GM12878 (cell line): ENCODE results near the gene SUGCT. TPM values are rescaled to one million over a fixed set of nuclear protein-coding genes. Genes with fewer than 3 reads are reported as not detected.

Experiments
- ATAC-seq: fragments of 200-7000 bp; cut with Tn5 transposase; 3 replicates; pipeline ENCODE4 v1.9.1; 2020; ENCODE audit warnings: mild to moderate bottlenecking, moderate library complexity
- BruUV-seq: library from RNA; stranded (reverse); fragments of 400-500 nt; replicated peaks from 2 replicates; lab custom pipeline; 2021; lab: Mats Ljungman, UMichigan
- CTCF ChIA-PET: fragments of 300-600 bp; sonication (Branson Sonifier 250); formaldehyde crosslinking; extraction: SDS; loops from one replicate; lab custom pipeline; 2021; ENCODE audit warnings: inconsistent platforms; lab: Yijun Ruan, JAX
- POLR2A ChIA-PET: fragments of 350-600 bp; formaldehyde crosslinking; extraction: SDS; loops from one replicate; lab custom pipeline; 2021; ENCODE audit warnings: inconsistent platforms; lab: Charles Lee
- RAD21 ChIA-PET: fragments of 300-600 bp; sonication (Branson Sonifier 250); formaldehyde crosslinking; loops from one replicate; lab custom pipeline; 2023; ENCODE audit warnings: antibody characterized with exemption; ENCODE audit not compliant: unreplicated experiment; lab: Charles Lee
- SMC1A ChIA-PET: fragments of 300-600 bp; sonication (Branson Sonifier 250); formaldehyde crosslinking; loops from one replicate; lab custom pipeline; 2023; ENCODE audit not compliant: unreplicated experiment, uncharacterized antibody; lab: Charles Lee
- DNase-seq: peaks from one replicate; pipeline ENCODE4 v3.0.0-alpha.2; 2011; ENCODE audit warnings: low read depth, low spot score
- FAIRE-seq: peaks from 3 replicates; lab custom pipeline; 2011; peaks lifted over from hg19 to GRCh38; lab: Jason Lieb, UNC
- H2AFZ ChIP-seq: 2 replicates; pipeline ENCODE4 v1.6.0; 2011; ENCODE audit warnings: low read depth, low read length, control low read depth; ENCODE audit not compliant: control insufficient read depth
- H3K27ac ChIP-seq: 2 replicates; pipeline ENCODE4 v1.5.1; 2011; ENCODE audit warnings: control low read depth; ENCODE audit not compliant: control insufficient read depth, insufficient read depth
- H3K27me3 ChIP-seq, 2 experiments: replicated peaks in 1 of 2; 2 replicates each; pipeline versions ENCODE4 v1.6.0 to v1.6.1; 2011; ENCODE audit warnings: low read length in 1 of 2; ENCODE audit not compliant: control insufficient read depth in 2 of 2, insufficient read depth in 2 of 2
- H3K36me3 ChIP-seq, 2 experiments: 2 replicates each; pipeline ENCODE4 v1.5.1; 2011; ENCODE audit warnings: low read length in 1 of 2; ENCODE audit not compliant: control insufficient read depth in 2 of 2, insufficient read depth in 2 of 2
- H3K4me1 ChIP-seq: 2 replicates; pipeline ENCODE4 v1.6.1; 2011; ENCODE audit warnings: mild to moderate bottlenecking, low read length, moderate library complexity, mixed read lengths; ENCODE audit not compliant: control insufficient read depth, insufficient read depth
- H3K4me2 ChIP-seq: 2 replicates; pipeline ENCODE4 v1.6.0; 2011; ENCODE audit warnings: control low read depth; ENCODE audit not compliant: control insufficient read depth, insufficient read depth
- H3K4me3 ChIP-seq: fragments of 200-600 bp; sonication (generic); 2 replicates; pipeline ENCODE4 v1.5.1; 2016
- H3K79me2 ChIP-seq: 2 replicates; pipeline ENCODE4 v1.6.0; 2011; ENCODE audit warnings: low read length; ENCODE audit not compliant: control insufficient read depth, insufficient read depth
- H3K9ac ChIP-seq: 2 replicates; pipeline ENCODE4 v1.8.0; 2011; ENCODE audit warnings: low read length, control low read depth, mixed read lengths; ENCODE audit not compliant: control insufficient read depth, insufficient read depth
- H3K9me3 ChIP-seq: replicated peaks from 3 replicates; pipeline ENCODE4 v1.5.1; 2011; ENCODE audit warnings: mild to moderate bottlenecking, low read length; ENCODE audit not compliant: control insufficient read depth, insufficient read depth
- H4K20me1 ChIP-seq: 2 replicates; pipeline ENCODE4 v1.6.0; 2011; ENCODE audit not compliant: control insufficient read depth, insufficient read depth
- MEF2B ChIP-seq: fragments of 450-650 bp; IDR thresholded peaks from 2 replicates; pipeline ENCODE4 v1.6.1; 2018; ENCODE audit warnings: mild to moderate bottlenecking, moderate library complexity; ENCODE audit not compliant: partially characterized antibody, poor library complexity, severe bottlenecking
- MTA2 ChIP-seq: fragments of 450-650 bp; IDR thresholded peaks from 2 replicates; pipeline ENCODE4 v1.6.1; 2016; ENCODE audit warnings: low read depth, mild to moderate bottlenecking, moderate library complexity
- POLR2AphosphoS2 ChIP-seq: IDR thresholded peaks from 2 replicates; pipeline ENCODE4 v1.6.1; 2011; ENCODE audit warnings: low read depth, mild to moderate bottlenecking, low read length, improper control_type of control experiment, moderate library complexity
- RB1 ChIP-seq: fragments of 450-650 bp; formaldehyde crosslinking; IDR thresholded peaks from 2 replicates; pipeline ENCODE4 v1.6.1; 2017; ENCODE audit warnings: mild to moderate bottlenecking, borderline replicate concordance
- RCOR1 ChIP-seq: conservative IDR thresholded peaks from 2 replicates; pipeline ENCODE4 v1.6.1; 2012; ENCODE audit warnings: low read depth, low read length, improper control_type of control experiment
- ZBTB11 ChIP-seq: fragments of 450-650 bp; formaldehyde crosslinking; IDR thresholded peaks from 2 replicates; pipeline ENCODE4 v1.5.0; 2022; ENCODE audit warnings: mild to moderate bottlenecking, missing genetic modification characterization
- ZBTB33 ChIP-seq: fragments of 450-650 bp; IDR thresholded peaks from 2 replicates; pipeline ENCODE4 v1.6.1; 2017; ENCODE audit warnings: mild to moderate bottlenecking
- ZNF687 ChIP-seq: fragments of 450-650 bp; IDR thresholded peaks from 2 replicates; pipeline ENCODE4 v1.6.1; 2017; ENCODE audit warnings: mild to moderate bottlenecking, moderate library complexity
- WGBS: methylation state at CpG from one replicate; pipeline ENCODE4 v1.1.6; 2016; ENCODE audit warnings: low lambda C conversion rate; ENCODE audit not compliant: insufficient replicate concordance, insufficient coverage; ENCODE audit errors: missing lambda C conversion rate; 5-methylcytosine and 5-hydroxymethylcytosine counted together
- in situ Hi-C: fragments of 300-500 bp; cut with MboI; formaldehyde crosslinking; loops from 9 replicates; pipeline ENCODE4 v1.14.3; 2018; ENCODE audit warnings: mixed read lengths
- intact Hi-C: fragments of 100-400 bp; cut with micrococcal nuclease; formaldehyde crosslinking; loops from one replicate; pipeline ENCODE4 v1.14.2; 2022; ENCODE audit not compliant: unreplicated experiment
- polyA plus RNA-seq, 11 experiments: library from polyadenylated mRNA; depleted of rRNA in 4 of 11; unstranded in 6 of 11; stranded (reverse) in 5 of 11; fragments of >200 nt; fragmentation: Nextera tagmentation in 4 of 11; fragmentation: Illumina TruSeq in 1 of 11; extraction: Ambion mirVana in 4 of 11; extraction: Trizol in 1 of 11; gene quantifications; 1 replicate in 1 of 11; 2 replicates in 10 of 11; pipeline versions ENCODE4 v1.2.1 to v1.2.3, GENCODE V29; 2011 to 2016; ENCODE audit warnings: inconsistent platforms in 2 of 11, missing spikeins in 2 of 11, low read depth in 1 of 11
- total RNA-seq, 4 experiments: library from RNA; depleted of rRNA in 3 of 4; stranded (reverse); fragments of >200 nt in 3 of 4; fragmentation: Illumina TruSeq in 1 of 4; extraction: Trizol in 1 of 4; gene quantifications; 2 replicates each; pipeline versions ENCODE4 v1.2.1 to v1.2.3, GENCODE V29; 2013 to 2021
- TF ChIP-seq, protein P1 (sequence below), 3 experiments: IDR thresholded peaks in 2 of 3; conservative IDR thresholded peaks in 1 of 3; 2 replicates each; pipeline ENCODE4 v1.5.1; 2011; ENCODE audit warnings: low read depth in 3 of 3, low read length in 3 of 3, mild to moderate bottlenecking in 3 of 3, control low read depth in 2 of 3, moderate library complexity in 2 of 3, inconsistent platforms in 1 of 3, mixed read lengths in 1 of 3; ENCODE audit not compliant: control insufficient read depth in 2 of 3, insufficient read depth in 1 of 3; ENCODE audit errors: extremely low read depth in 1 of 3

The SUGCT gene
- total and polyA plus RNA-seq, 10 of the 15 experiments (the other 5 are each of a cell fraction or from before 2014, with no cell fraction given), result 0.08 to 1.2 (median 0.67) TPM; not detected in 1

- in situ Hi-C loops, result no loop called here
- ChIA-PET CTCF (no interaction called here), RAD21 (no interaction called here), POLR2A (interaction anchor here (0.7 kb wide), 1 partner anchor 1003 kb away, joined by 3 read pairs; no protein-coding TSS in a partner anchor), SMC1A (no interaction called here)
- no TSS peak for BruUV-seq
- no peak for DNase-seq
- no peaks in the 10 kb centered on the region for H4K20me1 ChIP-seq
- no peak overlapping the region for H3K27ac ChIP-seq
- H3K36me3 ChIP-seq, result no peaks in the 10 kb centered on the region
- H2AFZ ChIP-seq, result no peak overlapping the region
- no peak overlapping the region for H3K4me3 ChIP-seq
- ATAC-seq, result no peak
- TF ChIP-seq ZBTB11 (CRISPR knock-in tag) (no peak), RCOR1 (no peak), ZBTB33 (no peak), ZNF687 (no peak), MEF2B (no peak), POLR2AphosphoS2 (no peak), RB1 (no peak), MTA2 (no peak)
- TF ChIP-seq, protein P1, sequence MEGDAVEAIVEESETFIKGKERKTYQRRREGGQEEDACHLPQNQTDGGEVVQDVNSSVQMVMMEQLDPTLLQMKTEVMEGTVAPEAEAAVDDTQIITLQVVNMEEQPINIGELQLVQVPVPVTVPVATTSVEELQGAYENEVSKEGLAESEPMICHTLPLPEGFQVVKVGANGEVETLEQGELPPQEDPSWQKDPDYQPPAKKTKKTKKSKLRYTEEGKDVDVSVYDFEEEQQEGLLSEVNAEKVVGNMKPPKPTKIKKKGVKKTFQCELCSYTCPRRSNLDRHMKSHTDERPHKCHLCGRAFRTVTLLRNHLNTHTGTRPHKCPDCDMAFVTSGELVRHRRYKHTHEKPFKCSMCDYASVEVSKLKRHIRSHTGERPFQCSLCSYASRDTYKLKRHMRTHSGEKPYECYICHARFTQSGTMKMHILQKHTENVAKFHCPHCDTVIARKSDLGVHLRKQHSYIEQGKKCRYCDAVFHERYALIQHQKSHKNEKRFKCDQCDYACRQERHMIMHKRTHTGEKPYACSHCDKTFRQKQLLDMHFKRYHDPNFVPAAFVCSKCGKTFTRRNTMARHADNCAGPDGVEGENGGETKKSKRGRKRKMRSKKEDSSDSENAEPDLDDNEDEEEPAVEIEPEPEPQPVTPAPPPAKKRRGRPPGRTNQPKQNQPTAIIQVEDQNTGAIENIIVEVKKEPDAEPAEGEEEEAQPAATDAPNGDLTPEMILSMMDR (IDR thresholded peaks at IDR 0.05 in 2 of 3, conservative IDR thresholded peaks at IDR 0.05 in 1 of 3; ENCODE audit: control insufficient read depth in 2 of 3, extremely low read depth in 1 of 3, insufficient read depth in 1 of 3, low read depth in 3 of 3, low read length in 3 of 3), result no peak
- intact Hi-C loops, result no loop called here
- WGBS, result 7% methylated on average over 2 of the region's 2 CpGs
- no peak for FAIRE-seq
- H3K4me1 ChIP-seq, result no peaks in the 10 kb centered on the region
- H3K79me2 ChIP-seq, result no peaks in the 10 kb centered on the region
- H3K9ac ChIP-seq, result no peak overlapping the region
- H3K4me2 ChIP-seq, result no peak overlapping the region
- no peaks in the 10 kb centered on the region for H3K27me3 ChIP-seq
- H3K9me3 ChIP-seq, result no peaks in the 10 kb centered on the region
Observed at GRCh38 chr7:40747856-40748255, 613.1 kb downstream of the SUGCT start.
